OCI-LY7 (cell line): ENCODE measurements around the gene SPATA2. TPM values are rescaled to one million over a fixed set of nuclear protein-coding genes. Genes with fewer than 3 reads are reported as not detected.

Source experiments
- BruUV-seq: library from RNA; stranded (reverse); fragments of 400-500 nt; replicated peaks from 2 replicates; lab custom pipeline; 2021; lab: Mats Ljungman, UMichigan
- CTCF ChIA-PET: fragments of 300-600 bp; sonication (Branson Sonifier 250); formaldehyde crosslinking; loops from one replicate; lab custom pipeline; 2022; ENCODE audit warnings: antibody characterized with exemption; ENCODE audit not compliant: unreplicated experiment; lab: Charles Lee
- POLR2A ChIA-PET: fragments of 300-600 bp; sonication (Branson Sonifier 250); formaldehyde crosslinking; loops from one replicate; lab custom pipeline; 2022; ENCODE audit warnings: antibody characterized with exemption; lab: Charles Lee
- DNase-seq: peaks from one replicate; pipeline ENCODE4 v3.0.0-alpha.2; 2015; ENCODE audit warnings: low spot score
- H2AFZ ChIP-seq: fragments of 200-600 bp; sonication (generic), shearing (Covaris generic); 2 replicates; pipeline ENCODE4 v1.6.1; 2014; ENCODE audit warnings: mild to moderate bottlenecking, antibody characterized with exemption, low read length, moderate library complexity
- H3K27ac ChIP-seq: fragments of 200-600 bp; sonication (generic); 2 replicates; pipeline ENCODE4 v1.5.1; 2014; ENCODE audit warnings: mixed run types, low read depth, mild to moderate bottlenecking, moderate library complexity, low read length, inconsistent platforms; ENCODE audit not compliant: poor library complexity, severe bottlenecking
- H3K36me3 ChIP-seq: fragments of 200-600 bp; sonication (generic); 2 replicates; pipeline ENCODE4 v1.6.1; 2014; ENCODE audit warnings: mild to moderate bottlenecking, antibody characterized with exemption, low read length, moderate library complexity, mixed read lengths; ENCODE audit not compliant: insufficient read depth
- H3K4me1 ChIP-seq: fragments of 200-600 bp; sonication (generic); 2 replicates; pipeline ENCODE4 v1.5.1; 2014; ENCODE audit warnings: mild to moderate bottlenecking, low read length; ENCODE audit not compliant: insufficient read depth, poor library complexity, severe bottlenecking
- H3K4me2 ChIP-seq: fragments of 200-600 bp; sonication (generic); 2 replicates; pipeline ENCODE4 v1.6.1; 2014; ENCODE audit warnings: mild to moderate bottlenecking, low read length
- H3K4me3 ChIP-seq: fragments of 200-600 bp; sonication (generic); 2 replicates; pipeline ENCODE4 v1.5.1; 2014; ENCODE audit warnings: mild to moderate bottlenecking, low read depth, low read length; ENCODE audit not compliant: poor library complexity, severe bottlenecking
- H3K79me2 ChIP-seq: fragments of 200-600 bp; sonication (generic); 2 replicates; pipeline ENCODE4 v1.6.1; 2016; ENCODE audit warnings: low read depth, mild to moderate bottlenecking, low read length, moderate library complexity, mixed read lengths; ENCODE audit not compliant: insufficient read depth
- H3K9me2 ChIP-seq: fragments of 200-600 bp; sonication (generic); 2 replicates; pipeline ENCODE4 v1.6.1; 2016; ENCODE audit warnings: mild to moderate bottlenecking, low read length, mixed read lengths; ENCODE audit not compliant: insufficient read depth
- H3K9me3 ChIP-seq: fragments of 200-600 bp; sonication (generic); 2 replicates; pipeline ENCODE4 v1.6.1; 2014; ENCODE audit warnings: mild to moderate bottlenecking, mixed run types, low read length, mixed read lengths
- H4K20me1 ChIP-seq: fragments of 200-600 bp; sonication (generic); 2 replicates; pipeline ENCODE4 v1.6.1; 2014; ENCODE audit warnings: mild to moderate bottlenecking, antibody characterized with exemption, low read length, moderate library complexity, mixed read lengths; ENCODE audit not compliant: insufficient read depth
- CTCF ChIP-seq: fragments of 200-600 bp; sonication (generic); conservative IDR thresholded peaks from 2 replicates; pipeline ENCODE4 v1.5.1; 2014; ENCODE audit warnings: mild to moderate bottlenecking, antibody characterized with exemption, low read length, moderate library complexity, mixed read lengths
- EZH2phosphoT487 ChIP-seq: fragments of 200-600 bp; sonication (generic); IDR thresholded peaks from 2 replicates; pipeline ENCODE4 v1.6.1; 2018; ENCODE audit warnings: low read depth, borderline replicate concordance, mild to moderate bottlenecking, mixed run types, antibody characterized with exemption, low read length, moderate library complexity, mixed read lengths
- intact Hi-C: fragments of 100-400 bp; cut with micrococcal nuclease; formaldehyde crosslinking; loops from one replicate; pipeline ENCODE4 v1.10.0; 2022; ENCODE audit not compliant: unreplicated experiment
- total RNA-seq, 2 experiments: library from RNA; depleted of rRNA in 1 of 2; stranded (reverse); fragments of >200 nt in 1 of 2; shearing (Covaris generic) in 1 of 2; gene quantifications; 2 replicates each; pipeline ENCODE4 v1.2.3, GENCODE V29; 2014 to 2022

SPATA2 gene
- total RNA-seq, 2 experiments from 2014 or later, result 3.9 to 8.1 TPM

- Histone ChIP-seq H3K4me1 (no peaks in the 10 kb centered on the region), H3K9me2 (no peaks in the 10 kb centered on the region), H3K27ac (no peak overlapping the region), H3K36me3 (peaks cover 61% of the 10 kb centered on the region), H2AFZ (no peak overlapping the region), H3K4me2 (no peak overlapping the region), H4K20me1 (no peaks in the 10 kb centered on the region; the same call in 1 of the 2 replicates), H3K4me3 (no peak overlapping the region), H3K9me3 (no peaks in the 10 kb centered on the region), H3K79me2 (peaks cover 3% of the 10 kb centered on the region; the same call in 1 of the 2 replicates)
- no TSS peak for BruUV-seq
- no peak for DNase-seq
- TF ChIP-seq CTCF, result no peak
- ChIA-PET CTCF (interaction anchor here (0.6 kb wide), 1 partner anchor 756 kb away, joined by 4 read pairs; no protein-coding TSS in a partner anchor), POLR2A (no interaction called here)
- intact Hi-C loops, result no loop called here
These were observed 8.6 kb downstream of the SPATA2 start for GRCh38 chr20:49906615-49907154.

GRCh38 chr20:49906101-49906604, 9.2 kb downstream of the SPATA2 start:
- TF ChIP-seq CTCF (no peak), EZH2phosphoT487 (no peak)
- Histone ChIP-seq H3K4me2 (no peak overlapping the region), H3K36me3 (peaks cover 61% of the 10 kb centered on the region), H3K9me2 (no peaks in the 10 kb centered on the region), H3K79me2 (no peaks in the 10 kb centered on the region), H2AFZ (no peak overlapping the region), H3K4me1 (no peaks in the 10 kb centered on the region), H3K4me3 (no peak overlapping the region), H3K9me3 (no peaks in the 10 kb centered on the region), H4K20me1 (no peaks in the 10 kb centered on the region; the same call in 1 of the 2 replicates), H3K27ac (no peak overlapping the region)
- POLR2A ChIA-PET, result no interaction called here
- CTCF ChIA-PET, result no interaction called here
- no peak for DNase-seq
- BruUV-seq, result no TSS peak
- intact Hi-C loops, result no loop called here

- H3K4me1 ChIP-seq, result no peaks in the 10 kb centered on the region
- no peaks in the 10 kb centered on the region for H4K20me1 ChIP-seq
- peaks cover 60% of the 10 kb centered on the region for H3K36me3 ChIP-seq
- no peak for TF ChIP-seq EZH2phosphoT487
- TF ChIP-seq CTCF, result no peak
- H3K79me2 ChIP-seq, result no peaks in the 10 kb centered on the region
- no peak overlapping the region for H3K4me3 ChIP-seq
- no peaks in the 10 kb centered on the region for H3K9me3 ChIP-seq
- H3K9me2 ChIP-seq, result no peaks in the 10 kb centered on the region
- no TSS peak for BruUV-seq
- no peak overlapping the region for H2AFZ ChIP-seq
- H3K27ac ChIP-seq, result no peak overlapping the region
- intact Hi-C loops, result no loop called here
- H3K4me2 ChIP-seq, result no peak overlapping the region
- POLR2A ChIA-PET, result no interaction called here
- DNase-seq, result no peak
- CTCF ChIA-PET, result no interaction called here
These were observed 9.8 kb downstream of the SPATA2 start for GRCh38 chr20:49905415-49906091.
